Measurements from ENCODE around the gene JMJD8.

Gene JMJD8

DNA sequence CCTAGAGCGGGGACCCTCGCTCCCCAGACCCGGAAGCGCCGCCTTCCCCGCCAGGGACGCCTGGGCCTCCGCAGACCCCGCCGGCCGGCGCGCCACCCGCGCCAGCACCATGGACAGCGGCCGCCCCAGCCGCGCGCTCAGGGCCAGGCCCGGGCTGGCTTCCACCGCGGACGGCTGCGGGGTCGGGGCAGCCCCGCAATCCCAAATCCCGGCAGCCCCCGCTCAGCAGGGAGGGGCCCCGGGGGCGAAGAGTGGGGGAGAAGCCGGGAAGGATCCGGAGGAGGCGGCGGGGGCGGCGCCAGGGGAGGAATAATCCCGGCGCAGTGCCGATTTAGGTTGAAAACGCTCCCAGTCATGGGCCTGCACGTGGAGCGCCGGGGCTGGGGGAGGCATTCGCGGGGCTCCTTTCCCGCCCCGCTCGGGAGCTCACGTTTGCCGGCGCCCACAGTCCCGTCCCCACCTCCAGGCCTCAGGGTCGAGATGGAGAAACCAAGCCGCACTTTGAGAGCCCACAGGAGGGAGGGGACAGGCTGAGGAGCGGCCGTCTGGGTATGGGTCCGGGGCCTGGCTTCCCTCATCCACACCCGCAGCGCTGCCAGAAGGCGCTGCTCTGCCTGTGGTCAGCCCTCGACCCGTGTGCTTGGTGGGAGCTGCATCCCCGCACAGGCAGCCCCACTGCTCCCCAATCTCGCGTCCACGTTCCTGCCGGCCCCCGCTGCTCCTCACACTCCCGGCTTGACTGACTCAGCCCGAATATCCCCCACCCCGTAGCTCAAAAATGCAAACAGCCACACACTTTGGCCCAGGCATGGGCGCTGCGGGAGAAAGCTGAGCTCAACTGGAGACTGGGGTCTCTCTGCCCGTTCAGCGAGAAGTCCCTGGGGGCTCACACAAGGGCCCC is 16.8 kb upstream of the JMJD8 start:
- Histone ChIP-seq H3K4me3 (replicated peaks; ENCODE audit: insufficient read depth, low read length) (no peak overlapping the region), H3K27me3 (ENCODE audit: insufficient read depth, poor library complexity, severe bottlenecking) (peaks cover 53% of the 10 kb centered on the region), H3K27ac (replicated peaks) (no peak overlapping the region)
- DNase-seq (ENCODE audit: low read depth in 1 of 2, low spot score in 1 of 2): no peak
- TF ChIP-seq, protein P1, sequence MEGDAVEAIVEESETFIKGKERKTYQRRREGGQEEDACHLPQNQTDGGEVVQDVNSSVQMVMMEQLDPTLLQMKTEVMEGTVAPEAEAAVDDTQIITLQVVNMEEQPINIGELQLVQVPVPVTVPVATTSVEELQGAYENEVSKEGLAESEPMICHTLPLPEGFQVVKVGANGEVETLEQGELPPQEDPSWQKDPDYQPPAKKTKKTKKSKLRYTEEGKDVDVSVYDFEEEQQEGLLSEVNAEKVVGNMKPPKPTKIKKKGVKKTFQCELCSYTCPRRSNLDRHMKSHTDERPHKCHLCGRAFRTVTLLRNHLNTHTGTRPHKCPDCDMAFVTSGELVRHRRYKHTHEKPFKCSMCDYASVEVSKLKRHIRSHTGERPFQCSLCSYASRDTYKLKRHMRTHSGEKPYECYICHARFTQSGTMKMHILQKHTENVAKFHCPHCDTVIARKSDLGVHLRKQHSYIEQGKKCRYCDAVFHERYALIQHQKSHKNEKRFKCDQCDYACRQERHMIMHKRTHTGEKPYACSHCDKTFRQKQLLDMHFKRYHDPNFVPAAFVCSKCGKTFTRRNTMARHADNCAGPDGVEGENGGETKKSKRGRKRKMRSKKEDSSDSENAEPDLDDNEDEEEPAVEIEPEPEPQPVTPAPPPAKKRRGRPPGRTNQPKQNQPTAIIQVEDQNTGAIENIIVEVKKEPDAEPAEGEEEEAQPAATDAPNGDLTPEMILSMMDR (IDR thresholded peaks at IDR 0.05; ENCODE audit: insufficient read depth, low read length): no peak
- TF ChIP-seq REST (IDR thresholded peaks at IDR 0.05; ENCODE audit: insufficient replicate concordance, low read depth): peak; percentile 98

DNA sequence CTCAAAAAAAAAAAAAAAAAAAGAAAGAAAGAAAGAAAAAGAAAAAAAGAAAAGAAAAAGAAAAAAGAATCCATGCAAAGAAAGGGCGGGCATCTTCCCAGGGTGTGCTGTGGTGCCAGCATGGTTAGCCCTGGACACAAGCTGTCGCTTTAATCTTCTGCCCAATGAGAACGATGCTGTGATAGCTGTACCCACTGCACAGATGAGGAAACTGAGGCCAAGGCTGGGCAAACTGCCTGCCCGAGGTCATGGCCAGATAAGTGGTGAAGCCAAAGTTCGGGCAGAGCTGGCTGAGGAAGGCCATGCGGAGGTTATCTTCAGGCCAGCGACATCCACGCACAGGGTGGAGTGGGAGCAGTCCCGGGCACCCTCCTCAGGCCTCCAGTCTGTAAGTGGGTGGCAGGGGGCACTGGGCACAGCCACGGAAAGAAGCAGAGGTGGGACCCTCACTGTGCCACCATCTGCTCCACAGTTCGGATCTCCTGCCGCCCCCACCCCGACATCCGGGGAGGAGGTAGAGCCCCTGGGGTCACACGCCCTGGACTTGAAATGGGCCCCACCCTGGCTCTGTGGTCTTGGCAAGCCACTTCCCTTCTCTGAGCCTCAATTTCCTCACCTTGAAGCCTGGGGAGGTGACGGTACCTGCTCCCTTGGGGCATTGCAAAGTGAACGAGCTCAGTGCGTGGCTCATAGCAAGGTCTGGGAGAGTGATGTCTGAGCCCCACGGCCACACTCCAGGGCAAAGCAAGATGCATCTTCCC is 15.0 kb upstream of the JMJD8 start:
- Histone ChIP-seq H3K27ac (replicated peaks) (no peak overlapping the region), H3K4me3 (replicated peaks; ENCODE audit: insufficient read depth, low read length) (no peak overlapping the region), H3K27me3 (ENCODE audit: insufficient read depth, poor library complexity, severe bottlenecking) (peaks cover 57% of the 10 kb centered on the region)
- TF ChIP-seq, protein P1 (IDR thresholded peaks at IDR 0.05; ENCODE audit: insufficient read depth, low read length): no peak
- TF ChIP-seq POLR2AphosphoS5 (IDR thresholded peaks at IDR 0.05; ENCODE audit: low read depth): no peak
- peak; percentile 33 for TF ChIP-seq REST (IDR thresholded peaks at IDR 0.05; ENCODE audit: insufficient replicate concordance, low read depth)
- DNase-seq (ENCODE audit: low read depth in 1 of 2, low spot score in 1 of 2): no peak

GRCh38 chr16:695355-696089 is 11.4 kb upstream of the JMJD8 start:
- peak overlapping the region; percentile 19 for H3K4me3 ChIP-seq (replicated peaks; ENCODE audit: insufficient read depth, low read length)
- peak in 1 of 2 experiments; percentile 68 for DNase-seq (ENCODE audit: low read depth in 1 of 2, low spot score in 1 of 2)
- TF ChIP-seq REST (IDR thresholded peaks at IDR 0.05; ENCODE audit: insufficient replicate concordance, low read depth) (no peak), SPI1 (IDR thresholded peaks at IDR 0.05; ENCODE audit: borderline replicate concordance, low read depth) (no peak)
- peaks cover 48% of the 10 kb centered on the region for H3K27me3 ChIP-seq (ENCODE audit: insufficient read depth, poor library complexity, severe bottlenecking)
- no peak overlapping the region for H3K27ac ChIP-seq (replicated peaks)
